Fibroblast of lung (primary cell): ENCODE results near the gene ZFAND2B. TPM values are rescaled to one million over a fixed set of nuclear protein-coding genes. Genes with fewer than 3 reads are reported as not detected.

Source experiments
- DNase-seq, 2 donors: peaks; one replicate each; pipeline versions ENCODE4 v3.0.0 to v3.0.0-alpha.2; 2010; ENCODE audit warnings: low read depth in 2 of 2
- H2AFZ ChIP-seq: 2 replicates; pipeline ENCODE4 v1.5.1; 2012; ENCODE audit warnings: low read length, control low read depth, inconsistent platforms
- H3K27ac ChIP-seq: 2 replicates; pipeline ENCODE4 v1.5.1; 2011; ENCODE audit warnings: low read length, control low read depth; ENCODE audit not compliant: insufficient read depth
- H3K27me3 ChIP-seq: 2 replicates; pipeline ENCODE4 v1.5.1; 2011; ENCODE audit warnings: mild to moderate bottlenecking, low read length; ENCODE audit not compliant: control insufficient read depth, insufficient read depth
- H3K36me3 ChIP-seq: 2 replicates; pipeline ENCODE4 v1.5.1; 2011; ENCODE audit warnings: low read length; ENCODE audit not compliant: control insufficient read depth, insufficient read depth
- H3K4me1 ChIP-seq: 2 replicates; pipeline ENCODE4 v1.5.1; 2011; ENCODE audit warnings: low read length; ENCODE audit not compliant: control insufficient read depth, insufficient read depth; ENCODE audit errors: extremely low read depth
- H3K4me2 ChIP-seq: 2 replicates; pipeline ENCODE4 v1.5.1; 2011; ENCODE audit warnings: low read length, control low read depth; ENCODE audit not compliant: insufficient read depth; ENCODE audit errors: extremely low read depth
- H3K4me3 ChIP-seq, 4 experiments: fragments of 200-600 bp in 1 of 4; sonication (generic) in 1 of 4; replicated peaks in 1 of 4; 2 replicates each; pipeline ENCODE4 v1.5.1; 2011 to 2016; ENCODE audit warnings: low read length in 4 of 4, low read depth in 3 of 4, mild to moderate bottlenecking in 3 of 4, control low read depth in 2 of 4, inconsistent platforms in 1 of 4, mixed read lengths in 1 of 4; ENCODE audit not compliant: insufficient read depth in 1 of 4; ENCODE audit errors: control extremely low read depth in 1 of 4
- H3K79me2 ChIP-seq: 2 replicates; pipeline ENCODE4 v1.5.1; 2012; ENCODE audit warnings: mild to moderate bottlenecking, low read length, inconsistent platforms; ENCODE audit not compliant: control insufficient read depth, insufficient read depth
- H3K9ac ChIP-seq: 2 replicates; pipeline ENCODE4 v1.5.1; 2011; ENCODE audit warnings: mild to moderate bottlenecking, low read length, control low read depth; ENCODE audit not compliant: insufficient read depth
- H3K9me3 ChIP-seq: 2 replicates; pipeline ENCODE4 v1.5.1; 2012; ENCODE audit warnings: low read depth, low read length; ENCODE audit not compliant: control insufficient read depth, insufficient read depth
- H4K20me1 ChIP-seq: 2 replicates; pipeline ENCODE4 v1.5.1; 2011; ENCODE audit warnings: low read length; ENCODE audit not compliant: control insufficient read depth, insufficient read depth; ENCODE audit errors: extremely low read depth
- CTCF ChIP-seq, 2 donors: IDR thresholded peaks in 1 of 2; conservative IDR thresholded peaks in 1 of 2; 1 replicate in 1 of 2; 2 replicates in 1 of 2; pipeline ENCODE4 v1.5.1; 2011 to 2012; ENCODE audit warnings: low read length in 2 of 2, control low read depth in 1 of 2, inconsistent platforms in 1 of 2, low read depth in 1 of 2, mild to moderate bottlenecking in 1 of 2
- EZH2 ChIP-seq: IDR thresholded peaks from 2 replicates; pipeline ENCODE4 v1.5.1; 2012; ENCODE audit warnings: low read length, control low read depth, mild to moderate bottlenecking; ENCODE audit errors: missing control alignments
- polyA plus RNA-seq, 2 donors: library from polyadenylated mRNA; depleted of rRNA in 1 of 2; stranded (reverse) in 1 of 2; unstranded in 1 of 2; fragments of >200 nt; gene quantifications; 2 replicates each; pipeline ENCODE4 v1.2.1, GENCODE V29; 2011 to 2012; ENCODE audit warnings: missing spikeins in 1 of 2
- total RNA-seq: library from RNA; depleted of rRNA; stranded (reverse); fragments of >200 nt; gene quantifications from 2 replicates; pipeline ENCODE4 v1.2.1, GENCODE V29; 2014

Gene ZFAND2B
- total and polyA plus RNA-seq, 2 donors (not counting 1 experiment from before 2014, with no cell fraction given) = 26.8 to 40.0 TPM

DNA sequence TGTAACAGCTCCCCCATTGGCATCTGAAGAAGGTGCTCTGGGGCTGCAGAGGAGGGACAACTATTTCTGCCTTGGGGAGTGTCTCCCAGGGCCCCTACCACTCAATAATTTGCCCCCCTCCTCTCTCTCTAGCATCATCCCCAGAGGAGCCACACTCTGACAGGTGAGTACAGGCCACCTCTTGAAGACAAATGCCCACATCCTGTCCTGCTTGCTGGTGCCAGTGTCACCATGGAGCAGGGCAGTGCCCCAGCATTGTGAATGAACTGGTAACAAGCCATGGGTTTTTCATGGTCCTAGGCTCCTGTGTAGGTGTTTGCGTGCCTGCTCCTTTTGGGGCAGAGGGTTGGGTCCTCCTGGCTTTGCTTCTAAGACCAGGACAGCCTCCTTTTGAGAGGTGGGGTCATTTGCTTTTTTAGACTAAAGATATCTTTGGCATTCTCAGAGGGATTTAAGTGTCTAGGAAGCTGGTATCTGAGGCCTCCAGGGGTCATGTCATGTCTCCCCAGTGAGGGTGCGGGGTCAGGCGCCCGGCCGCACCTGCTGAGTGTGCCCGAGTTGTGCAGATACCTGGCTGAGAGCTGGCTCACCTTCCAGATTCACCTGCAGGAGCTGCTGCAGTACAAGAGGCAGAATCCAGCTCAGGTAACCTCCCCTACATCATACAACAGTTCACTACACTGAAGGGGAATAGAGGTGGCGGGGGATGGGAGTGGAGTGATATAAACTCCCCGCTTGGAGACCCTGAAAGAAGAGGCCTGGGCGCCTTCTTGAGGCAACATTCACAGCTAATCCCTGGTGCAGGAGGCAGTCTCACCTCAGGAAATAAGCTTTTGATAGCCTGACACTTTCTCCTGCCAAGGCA is 26.7 kb upstream of the ZFAND2B start:
- Histone ChIP-seq H3K36me3 (peaks cover 13% of the 10 kb centered on the region), H3K27me3 (no peaks in the 10 kb centered on the region), H3K79me2 (peaks cover 21% of the 10 kb centered on the region), H2AFZ (no peak overlapping the region), H3K4me2 (peak overlapping the region; percentile 86), H3K9ac (no peak overlapping the region), H3K4me1 (peaks cover 9% of the 10 kb centered on the region), H3K4me3 (peak overlapping the region in 2 of 4 experiments; percentile 91 to 93), H4K20me1 (no peaks in the 10 kb centered on the region), H3K27ac (no peak overlapping the region), H3K9me3 (no peaks in the 10 kb centered on the region)
- no peak for TF ChIP-seq CTCF (conservative IDR thresholded peaks at IDR 0.05 in 1 of 2, IDR thresholded peaks at IDR 0.05 in 1 of 2; ENCODE audit: low read depth in 1 of 2, low read length in 2 of 2)
- no peak for TF ChIP-seq EZH2
- no peak for DNase-seq

DNA sequence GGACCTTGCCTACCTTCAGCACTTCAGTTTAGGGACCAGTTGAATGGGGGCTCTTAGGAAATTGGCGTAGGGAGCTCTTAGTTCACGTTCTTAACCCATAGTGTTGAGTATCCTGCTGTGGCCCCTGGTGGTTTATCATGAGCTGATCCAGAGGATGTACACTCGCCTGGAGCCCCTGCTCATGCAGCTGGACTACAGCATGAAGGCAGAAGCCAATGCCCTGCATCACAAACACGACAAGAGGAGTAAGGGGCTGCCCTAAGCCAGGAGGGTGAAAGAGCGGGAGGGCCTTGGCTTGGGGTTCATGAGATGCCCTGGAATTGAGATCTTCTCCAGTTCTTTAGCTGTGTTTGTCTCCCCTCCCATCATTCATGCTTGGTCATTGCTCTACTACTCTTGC is 25.6 kb upstream of the ZFAND2B start:
- Histone ChIP-seq H3K4me3 (no peak overlapping the region), H3K4me2 (no peak overlapping the region), H3K27ac (no peak overlapping the region), H3K79me2 (peaks cover 15% of the 10 kb centered on the region), H3K27me3 (no peaks in the 10 kb centered on the region), H3K9me3 (no peaks in the 10 kb centered on the region), H3K4me1 (peaks cover 7% of the 10 kb centered on the region), H3K36me3 (peaks cover 12% of the 10 kb centered on the region), H3K9ac (no peak overlapping the region), H2AFZ (no peak overlapping the region), H4K20me1 (no peaks in the 10 kb centered on the region)
- no peak for TF ChIP-seq CTCF (conservative IDR thresholded peaks at IDR 0.05 in 1 of 2, IDR thresholded peaks at IDR 0.05 in 1 of 2; ENCODE audit: low read depth in 1 of 2, low read length in 2 of 2)
- no peak for TF ChIP-seq EZH2
- DNase-seq = no peak

DNA sequence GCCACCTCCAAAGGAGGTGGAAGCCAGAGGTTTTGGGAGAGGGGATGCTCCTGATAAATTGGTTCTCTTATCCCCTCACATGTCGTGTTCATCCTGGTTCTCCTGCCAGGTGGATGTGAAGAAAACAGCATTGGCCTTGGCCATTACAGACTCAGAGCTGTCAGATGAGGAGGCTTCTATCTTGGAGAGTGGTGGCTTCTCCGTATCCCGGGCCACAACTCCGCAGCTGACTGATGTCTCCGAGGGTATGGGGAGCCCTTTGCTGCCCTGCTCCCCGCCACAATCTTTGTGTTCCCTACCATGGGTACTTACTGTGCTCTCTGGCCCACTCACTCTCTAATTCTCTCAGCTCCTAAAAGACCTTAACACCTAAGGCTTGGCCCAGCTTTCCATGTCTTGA is 25.1 kb upstream of the ZFAND2B start:
- peaks cover 12% of the 10 kb centered on the region for H3K36me3 ChIP-seq
- TF ChIP-seq EZH2 (no peak), CTCF (conservative IDR thresholded peaks at IDR 0.05 in 1 of 2, IDR thresholded peaks at IDR 0.05 in 1 of 2; ENCODE audit: low read depth in 1 of 2, low read length in 2 of 2) (no peak)

More for the DNA sequence above, 25.1 kb upstream of the ZFAND2B start:
- H3K27ac ChIP-seq = no peak overlapping the region
- no peak for DNase-seq
- H3K9ac ChIP-seq = no peak overlapping the region
- H3K4me2 ChIP-seq = no peak overlapping the region
- H3K4me3 ChIP-seq = no peak overlapping the region
- H2AFZ ChIP-seq = no peak overlapping the region
- peaks cover 12% of the 10 kb centered on the region for H3K79me2 ChIP-seq
- H3K9me3 ChIP-seq = no peaks in the 10 kb centered on the region
- no peaks in the 10 kb centered on the region for H4K20me1 ChIP-seq
- H3K4me1 ChIP-seq = peaks cover 7% of the 10 kb centered on the region
- no peaks in the 10 kb centered on the region for H3K27me3 ChIP-seq
